NCI-H2081 (cell line): ENCODE measurements around the gene DCDC2.
A peak's percentile ranks its signal among the peaks of the same experiment; 100 is the strongest.
"Not testable (repeated sequence)": the region's sequence is repeated elsewhere in the genome, so short reads cannot be mapped to it uniquely, and the experiment has no call there.

Experiments
- DNase-seq, 2 experiments: peaks; one replicate each; lab custom pipeline; 2025; lab: John Stamatoyannopoulos, UW

DCDC2 gene

DNA sequence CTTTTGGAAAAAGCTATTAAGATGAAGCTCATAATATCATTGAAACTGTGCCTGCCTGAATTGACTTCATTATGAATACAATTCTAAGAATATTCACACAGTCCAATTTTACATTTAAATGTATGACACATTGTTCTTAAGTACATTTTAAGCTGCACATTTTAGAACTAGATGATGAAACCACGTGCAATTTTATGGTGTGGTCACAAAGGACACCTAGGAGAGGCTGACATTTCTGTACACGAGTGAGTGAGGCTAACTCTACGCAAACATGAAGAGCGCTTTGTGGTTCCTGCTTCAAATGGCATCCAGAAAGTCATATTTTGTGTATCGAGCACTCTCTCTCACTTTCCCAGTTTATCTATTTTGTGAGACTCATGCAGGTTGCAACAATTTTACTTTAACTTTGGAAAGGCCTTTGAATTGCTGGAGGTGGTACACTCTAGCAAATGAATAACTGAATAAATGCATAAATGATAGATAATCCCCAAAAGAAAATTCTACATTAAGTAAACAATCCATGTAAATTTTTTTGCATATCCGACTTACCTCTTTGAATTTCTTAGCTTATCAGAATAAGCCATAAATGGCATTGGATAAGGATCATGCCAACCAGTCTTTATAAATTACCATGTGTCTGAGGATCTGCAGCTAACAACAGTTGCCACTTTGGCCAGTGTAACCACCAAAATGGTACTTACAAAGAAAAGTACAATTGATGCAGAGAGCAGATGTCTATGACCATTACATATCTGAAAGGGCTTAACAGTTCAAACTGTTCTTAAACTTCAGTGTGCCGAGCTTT is 134.5 kb downstream of the DCDC2 start:
- no peak for DNase-seq

DNA sequence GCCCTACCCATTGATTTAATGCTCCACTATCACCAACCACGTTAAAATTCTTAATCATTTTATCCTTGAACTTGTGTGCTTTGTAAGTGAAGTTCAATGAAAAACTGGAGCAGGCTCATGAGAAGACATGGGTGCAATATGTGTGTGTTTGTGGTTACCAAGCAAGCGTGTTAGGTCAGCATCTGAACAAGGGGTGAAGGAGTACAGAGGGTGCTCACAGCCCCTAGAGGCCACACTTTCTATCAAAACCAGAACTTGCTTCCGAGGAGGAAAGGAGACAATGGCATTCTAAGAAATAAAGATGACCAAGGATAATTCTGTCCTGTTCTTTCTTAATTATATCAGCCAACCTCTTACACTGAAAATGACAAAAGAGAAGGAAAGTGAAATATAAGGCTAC is 138.2 kb downstream of the DCDC2 start:
- DNase-seq: no peak

DNA sequence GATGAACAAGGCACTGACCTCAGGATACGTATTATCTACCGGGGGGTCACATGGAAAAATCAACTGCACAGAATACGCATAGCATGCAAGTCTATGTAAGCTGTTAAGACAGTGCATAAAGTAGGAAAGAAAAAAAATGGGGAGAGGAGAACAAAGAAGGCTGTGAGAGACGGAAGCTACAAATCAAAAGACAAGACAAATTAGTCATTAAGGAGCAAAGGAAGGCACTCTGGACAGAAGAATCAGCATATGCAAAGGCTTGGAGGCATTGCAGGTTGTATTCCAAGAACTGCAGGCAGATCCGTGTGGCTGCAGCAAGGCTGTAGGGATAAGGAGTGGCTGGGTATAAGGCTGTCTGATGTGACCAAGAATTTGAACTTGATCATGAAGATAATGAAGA is 142.9 kb downstream of the DCDC2 start:
- DNase-seq: no peak

DNA sequence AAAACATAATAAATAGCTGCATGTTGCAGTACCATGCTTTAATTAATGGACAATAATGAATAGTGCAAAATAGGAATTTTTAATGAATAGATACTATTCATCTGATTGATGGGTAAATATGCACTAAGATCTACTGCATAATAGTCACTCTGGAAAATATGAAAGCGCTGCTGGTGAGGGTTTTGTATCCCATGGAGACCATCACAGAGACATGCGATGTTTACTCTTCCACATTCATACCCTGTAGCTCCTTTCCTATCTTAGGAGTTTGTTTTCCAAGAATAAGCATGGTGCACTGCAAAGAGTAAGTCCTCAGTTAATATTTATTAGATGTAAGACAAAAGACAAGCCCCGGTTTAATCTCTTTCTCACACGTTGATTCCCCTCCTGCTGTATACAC is 150.4 kb downstream of the DCDC2 start:
- no peak for DNase-seq

DNA sequence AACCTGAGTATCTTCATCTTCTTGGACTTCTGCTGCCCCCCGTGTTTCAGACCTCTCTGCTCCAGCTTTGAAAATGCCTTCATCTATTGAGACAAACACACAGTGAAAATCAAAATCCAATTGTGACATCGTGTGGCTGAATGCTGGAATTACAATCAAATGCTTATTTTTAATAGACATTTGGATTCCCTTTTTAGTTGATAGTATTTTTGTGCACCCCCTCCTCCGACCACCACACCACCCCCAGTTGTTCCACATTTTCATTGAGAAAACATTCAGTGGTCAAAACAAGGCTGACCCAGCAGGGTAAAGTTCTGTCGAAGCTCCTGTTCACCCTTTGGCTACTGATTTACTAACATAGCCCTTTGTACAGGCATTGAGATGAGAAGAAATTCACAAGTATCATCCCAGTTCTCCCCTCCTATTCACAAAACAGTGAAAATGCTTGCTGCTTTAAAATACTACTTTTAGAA is 152.8 kb downstream of the DCDC2 start:
- DNase-seq: peak; percentile 36 to 61

DNA sequence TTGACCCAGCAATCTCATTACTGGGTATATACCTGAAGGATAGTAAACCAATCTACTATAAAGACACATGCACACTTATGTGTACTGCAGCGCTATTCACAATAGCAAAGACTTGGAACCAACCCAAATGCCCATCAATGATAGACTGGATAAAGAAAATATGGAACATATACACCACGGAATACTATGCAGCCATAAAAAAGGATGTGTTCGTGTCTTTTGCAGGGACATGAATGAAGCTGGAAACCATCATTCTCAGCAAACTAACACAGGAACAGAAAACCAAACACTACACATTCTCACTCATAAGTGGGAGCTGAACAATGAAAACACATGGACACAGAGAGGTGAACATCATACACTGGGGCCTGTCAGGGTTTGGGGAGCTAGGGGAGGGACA is 153.7 kb downstream of the DCDC2 start:
- not testable (repeated sequence) for DNase-seq

DNA sequence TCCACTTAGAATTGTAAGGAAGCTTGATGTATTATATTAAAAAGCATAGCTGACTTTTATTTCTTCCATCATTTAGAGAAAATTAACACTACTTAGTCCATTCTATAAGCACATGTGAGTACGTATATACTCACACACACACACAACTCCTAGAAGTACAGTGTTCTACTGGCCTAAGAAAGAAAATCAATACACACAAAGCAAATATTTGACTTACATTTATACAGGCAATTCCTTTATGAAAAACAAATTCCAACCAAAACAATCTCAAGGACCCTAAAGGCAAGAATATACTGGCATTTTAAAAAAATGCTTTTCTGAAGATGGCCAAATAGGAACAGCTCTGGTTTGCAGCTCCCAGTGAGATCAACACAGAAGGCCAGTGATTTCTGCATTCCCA is 160.0 kb downstream of the DCDC2 start:
- DNase-seq: no peak

DNA sequence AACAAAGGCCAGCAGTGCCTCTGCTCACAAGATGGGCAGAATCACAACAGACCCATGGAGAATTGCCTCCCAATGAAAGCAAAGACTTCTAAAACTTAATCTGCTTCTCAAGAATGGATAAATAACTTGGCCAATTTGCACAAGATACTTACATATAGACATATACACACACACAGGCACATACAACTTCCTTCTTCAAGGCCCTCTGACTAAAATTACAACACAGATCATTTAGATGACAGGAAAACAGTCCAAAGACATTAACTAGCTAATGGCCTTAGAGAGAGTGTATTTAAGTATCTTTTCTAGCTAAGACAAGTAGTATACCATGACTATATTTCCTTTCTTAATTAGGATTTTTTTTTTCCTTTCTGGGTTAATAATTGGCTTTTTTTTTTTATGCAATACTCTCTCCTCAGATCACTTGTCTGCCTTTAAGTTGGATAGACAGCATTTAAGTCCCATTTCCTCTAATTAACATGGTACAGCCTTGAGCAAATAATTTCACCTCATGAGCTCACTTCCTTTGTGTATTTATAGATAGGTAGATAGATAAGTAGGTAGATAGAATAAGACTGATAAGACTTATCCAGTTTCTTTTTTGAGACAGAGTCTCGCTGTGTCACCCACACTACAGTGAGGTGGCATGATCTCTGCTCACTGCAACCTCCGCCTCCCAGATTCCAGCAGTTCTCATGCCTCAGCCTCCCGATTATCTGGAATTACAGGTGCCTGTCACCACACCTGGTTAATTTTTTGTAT is 161.8 kb downstream of the DCDC2 start:
- no peak for DNase-seq

DNA sequence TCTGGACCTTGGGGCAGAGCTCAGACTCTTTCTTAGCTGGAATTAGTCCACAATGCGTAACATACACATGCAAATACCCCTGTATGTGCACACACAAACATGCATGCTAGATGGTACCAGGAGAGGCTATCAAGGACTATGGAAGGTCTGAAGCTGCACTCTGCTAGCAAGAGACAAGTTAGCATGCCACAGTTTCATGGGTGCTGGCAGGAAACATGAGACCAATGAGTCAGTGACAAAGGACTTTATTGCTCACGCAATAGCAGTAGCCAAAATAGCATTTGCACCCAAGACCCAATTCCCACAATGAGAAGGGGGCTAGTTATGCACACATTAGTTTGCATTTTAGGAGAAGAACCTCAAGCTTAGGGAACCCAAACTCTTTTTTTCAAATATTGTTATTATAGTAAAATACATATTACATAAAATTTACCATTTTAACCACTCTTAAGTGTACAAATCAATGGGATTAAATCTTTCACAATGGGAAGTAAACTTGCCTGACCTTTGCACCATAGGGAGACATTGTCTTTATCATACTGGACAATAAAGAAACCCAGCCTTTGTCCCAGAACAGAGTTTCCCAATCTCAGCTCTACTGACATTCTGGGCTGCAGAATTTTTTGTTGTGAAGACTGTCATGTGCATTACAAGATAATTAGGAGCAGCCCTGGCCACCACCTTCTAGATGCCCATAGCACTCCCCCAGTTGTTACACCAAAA is 162.7 kb downstream of the DCDC2 start:
- no peak for DNase-seq

DNA sequence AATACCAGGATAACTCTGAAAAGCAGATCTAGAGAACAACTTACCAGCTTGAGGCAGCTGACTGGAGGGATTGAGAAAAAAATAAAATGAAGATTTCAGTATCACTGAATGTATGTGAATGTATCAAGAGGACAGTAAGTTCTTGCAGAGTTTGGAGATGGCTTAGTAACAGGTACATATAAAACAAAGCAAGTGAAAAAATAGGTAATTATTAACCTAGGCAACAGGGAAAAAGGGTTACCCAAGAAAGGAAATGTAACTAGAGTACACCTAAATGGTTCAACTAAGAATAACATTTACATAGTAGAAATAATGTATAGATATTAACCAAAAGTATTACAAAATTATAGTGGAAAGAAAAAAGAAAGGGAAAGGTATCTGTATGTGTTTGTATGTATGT is 164.5 kb downstream of the DCDC2 start:
- DNase-seq: no peak

DNA sequence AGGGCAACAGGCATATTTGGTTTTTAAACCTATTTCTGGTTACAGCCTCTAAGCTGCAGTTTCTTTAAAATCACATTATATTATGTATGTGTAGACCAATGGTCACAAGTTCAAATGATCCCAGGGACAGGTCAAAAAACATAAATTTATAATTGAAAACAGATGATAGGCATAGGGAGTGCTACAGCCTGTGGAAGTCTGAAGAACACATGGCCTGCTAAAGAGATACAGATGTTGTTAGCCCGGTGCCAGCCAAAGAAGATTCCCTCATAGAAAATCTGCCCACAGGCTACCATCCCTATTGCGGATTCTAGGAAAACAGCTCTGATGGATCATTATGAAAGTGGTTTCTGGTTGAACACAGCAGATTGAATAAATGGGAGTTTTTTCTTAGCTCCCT is 166.5 kb downstream of the DCDC2 start:
- DNase-seq: no peak

DNA sequence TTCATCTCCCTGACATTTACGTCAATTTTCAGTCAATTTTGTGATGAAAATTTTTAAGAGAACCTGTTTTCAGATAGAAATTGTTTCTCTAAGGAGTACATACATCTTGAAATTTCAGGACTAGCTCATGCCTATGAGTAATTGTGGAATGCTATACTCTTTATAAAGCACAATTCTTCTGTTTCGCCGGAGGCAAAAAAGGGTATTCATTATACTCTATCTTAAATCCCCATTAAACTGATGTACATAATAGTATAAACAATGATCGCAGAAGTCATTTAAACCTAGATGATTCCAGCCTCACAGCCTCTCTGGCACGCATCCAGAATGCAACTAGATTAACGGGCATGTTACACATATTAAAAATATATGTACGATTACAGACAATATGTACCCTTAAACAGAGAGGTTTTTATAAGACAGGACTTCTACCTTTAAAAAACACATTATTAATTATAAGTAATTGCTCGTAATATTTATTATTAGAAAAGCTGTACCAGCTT is 169.2 kb downstream of the DCDC2 start:
- peak; percentile 10 to 48 for DNase-seq

DNA sequence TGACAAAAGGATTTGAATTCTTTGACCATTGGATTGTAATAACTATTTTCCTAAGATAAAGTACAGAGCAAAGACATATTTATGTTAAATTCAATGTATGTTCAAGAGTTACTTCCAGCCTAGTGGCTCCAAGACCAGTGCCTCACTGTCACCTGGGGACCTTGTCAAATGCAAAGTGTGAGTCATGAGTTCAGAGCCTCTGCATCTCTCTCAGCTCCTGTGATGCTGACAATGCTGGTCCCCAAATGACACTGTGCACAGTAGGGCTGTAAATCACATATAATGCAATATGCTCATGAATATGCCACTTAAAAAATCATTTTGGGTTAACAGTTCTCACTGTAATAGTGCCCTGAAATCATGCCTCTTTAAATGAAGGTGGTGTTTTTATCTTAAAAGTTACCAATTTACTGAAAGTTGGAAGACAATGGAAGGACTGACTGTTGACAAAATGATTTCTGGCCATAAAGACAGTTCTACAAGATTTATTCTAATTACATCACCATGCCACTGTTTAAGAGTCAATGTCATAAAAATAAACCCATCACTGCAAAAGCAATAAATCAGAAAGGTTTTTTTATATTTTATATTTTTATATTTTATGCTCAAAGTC is 169.8 kb downstream of the DCDC2 start:
- DNase-seq: no peak

DNA sequence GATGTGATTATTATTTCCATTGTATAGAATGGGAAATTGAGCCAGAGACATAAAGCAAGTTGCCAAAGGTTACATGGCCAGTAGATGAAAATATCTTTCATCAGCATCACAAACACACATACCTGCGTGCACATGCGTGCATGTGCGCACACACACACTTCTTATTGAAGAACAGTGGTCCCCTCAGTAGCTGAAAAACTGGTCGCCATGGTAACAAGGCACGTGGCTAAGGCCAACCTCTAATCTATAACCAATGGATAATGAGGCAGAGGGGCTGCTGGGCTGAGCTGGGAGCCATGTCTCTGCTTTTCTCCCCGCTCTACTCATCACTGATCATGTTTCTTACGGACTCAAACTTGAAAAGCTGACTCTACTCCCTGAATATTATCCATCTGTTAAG is 171.5 kb downstream of the DCDC2 start:
- DNase-seq: no peak

DNA sequence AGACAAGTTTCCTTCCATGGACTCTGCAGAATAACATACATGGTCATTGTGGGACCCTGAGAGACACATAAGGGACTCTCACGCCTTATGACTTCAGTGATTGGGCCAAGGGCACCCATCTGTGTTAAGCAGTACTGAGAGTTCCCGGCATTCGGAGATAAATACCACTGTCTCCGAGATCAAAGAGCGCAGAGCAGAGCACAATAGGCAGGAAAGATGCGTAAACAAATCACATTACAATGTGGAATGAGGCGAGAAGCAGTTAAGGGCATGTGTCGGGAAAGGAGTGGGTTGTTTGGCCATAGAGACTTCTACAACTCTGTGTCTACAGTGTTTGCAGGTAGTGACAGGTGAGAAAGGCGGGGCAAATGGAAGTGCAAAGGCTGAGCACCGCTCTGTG is 174.3 kb downstream of the DCDC2 start:
- DNase-seq: no peak

DNA sequence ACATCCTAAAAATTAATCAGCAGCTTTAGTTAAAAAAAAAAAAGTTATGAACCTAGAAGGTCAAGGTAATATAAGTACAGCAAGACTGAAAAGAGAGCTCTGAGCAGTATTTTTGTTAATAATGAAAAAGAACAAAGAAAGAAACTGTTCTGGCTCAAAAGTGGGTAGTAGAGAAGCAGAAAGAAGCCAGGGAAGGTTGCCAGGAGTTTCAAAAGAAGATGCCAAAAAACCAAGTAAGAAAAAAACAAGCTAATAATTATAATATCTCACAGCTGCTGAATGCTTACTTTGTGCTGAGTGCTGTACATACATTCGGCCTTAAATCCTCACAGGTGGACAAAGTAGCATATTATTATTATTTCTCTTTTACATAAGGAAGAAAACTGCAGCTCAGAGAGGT is 200.0 kb downstream of the DCDC2 start:
- no peak for DNase-seq

DNA sequence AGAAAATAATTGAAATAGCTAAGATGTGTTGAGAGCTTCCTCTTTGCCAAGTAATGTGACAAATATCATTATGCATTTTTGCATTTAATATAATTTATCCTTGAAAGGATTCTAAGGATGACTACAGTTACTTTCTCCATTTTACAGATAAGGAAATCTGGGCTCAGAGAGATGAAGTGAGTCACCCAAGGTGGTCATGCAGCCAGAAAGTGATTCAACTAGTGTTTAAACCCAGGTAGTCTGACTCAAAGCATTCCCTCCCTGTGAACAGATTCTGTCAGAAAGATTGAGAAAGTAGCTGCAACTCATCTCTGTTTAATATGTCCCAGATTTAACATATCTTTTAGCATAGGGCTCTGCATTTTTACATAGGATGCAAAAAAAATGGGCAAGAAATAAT is 203.7 kb downstream of the DCDC2 start:
- DNase-seq: no peak

DNA sequence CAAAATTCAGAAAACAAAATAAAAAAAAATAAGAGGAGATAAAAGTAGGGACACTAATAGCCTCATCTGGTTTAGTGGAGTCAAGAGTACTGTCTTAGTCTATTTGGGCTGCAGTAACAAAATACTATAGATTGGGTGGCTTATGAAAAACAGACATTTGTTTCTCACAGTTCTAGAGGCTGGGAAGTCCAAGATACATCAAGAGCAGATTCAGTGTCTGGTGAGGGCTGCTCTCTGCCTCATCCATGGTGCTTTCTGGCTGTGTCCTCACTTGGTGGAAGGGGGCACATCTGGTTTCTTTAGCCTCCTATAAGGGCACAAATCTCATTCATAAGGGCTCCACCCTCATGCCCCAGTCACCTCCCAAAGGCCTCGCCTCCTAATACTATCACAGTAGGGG is 205.8 kb downstream of the DCDC2 start:
- DNase-seq: no peak

DNA sequence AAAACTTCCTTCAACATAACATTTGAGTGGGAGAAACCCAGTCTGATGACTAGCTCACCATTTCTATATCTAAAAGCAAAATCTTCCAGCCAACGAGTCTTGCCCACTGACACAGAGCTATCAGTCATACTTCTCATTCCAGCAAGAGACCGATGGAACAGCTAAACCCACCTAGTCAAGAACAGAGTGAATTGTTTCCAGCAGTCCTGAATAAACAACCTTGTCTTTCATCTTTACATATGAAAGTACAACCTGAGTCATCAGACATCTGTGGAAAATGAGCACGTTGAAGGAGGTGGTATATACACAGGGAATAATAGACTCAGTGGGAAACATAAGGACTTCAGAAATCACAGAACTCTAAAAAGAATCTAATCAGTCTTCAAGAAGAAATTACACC is 208.0 kb downstream of the DCDC2 start:
- no peak for DNase-seq

DNA sequence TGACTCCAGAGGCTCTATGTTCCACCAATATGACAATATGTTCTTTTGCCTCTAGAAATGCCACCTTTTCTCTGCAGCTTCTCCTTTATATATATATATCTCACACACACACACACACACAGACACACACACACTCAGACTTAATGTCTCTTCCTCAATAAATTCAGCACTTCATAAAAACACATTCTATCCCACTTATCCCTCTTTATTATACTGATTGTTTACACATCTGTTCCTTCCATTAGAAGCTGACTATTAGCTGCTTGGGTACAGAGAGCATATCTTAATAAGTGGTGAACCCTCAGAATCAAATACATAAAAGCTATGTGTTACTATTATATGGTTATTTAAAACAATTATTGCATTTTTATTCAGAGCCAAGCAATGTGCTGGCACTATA is 208.6 kb downstream of the DCDC2 start:
- no peak for DNase-seq

DNA sequence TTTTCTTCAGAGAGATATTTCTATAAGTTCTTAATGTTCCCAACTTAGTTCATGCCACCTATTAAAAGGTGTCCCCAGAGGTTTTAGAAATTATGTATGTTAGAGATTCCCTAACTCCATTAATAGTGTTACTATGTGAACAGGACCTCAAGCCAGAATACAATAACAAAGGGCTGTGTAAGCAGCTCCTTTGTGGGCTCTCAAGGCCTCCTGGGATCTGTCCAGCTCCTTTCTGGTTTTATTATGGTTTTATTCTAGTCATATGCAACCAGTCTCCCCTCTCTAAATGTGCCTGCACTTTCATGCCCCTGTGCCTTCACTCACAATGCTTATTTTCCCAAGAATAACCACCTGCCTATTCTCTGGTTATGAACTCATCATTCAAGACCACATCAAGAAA is 209.2 kb downstream of the DCDC2 start:
- DNase-seq: no peak

DNA sequence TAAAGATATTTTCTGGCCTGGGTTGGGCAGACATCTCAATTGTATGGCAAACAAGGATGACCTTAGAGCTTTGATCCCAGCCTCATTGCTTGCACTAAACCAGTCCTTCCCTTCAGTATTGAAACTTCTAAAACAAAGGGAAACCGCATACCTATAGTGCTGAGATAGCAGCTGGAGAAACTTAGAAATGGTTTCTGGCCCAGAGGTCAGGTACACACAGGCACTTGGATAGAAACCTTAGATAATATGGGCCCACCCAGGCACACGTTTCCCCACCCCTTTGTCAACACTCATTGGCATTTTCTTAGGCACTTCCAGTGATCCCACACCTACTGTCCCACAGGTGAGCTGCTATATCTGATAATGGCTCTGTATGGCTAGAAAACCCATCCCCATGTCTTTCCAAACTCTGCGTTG is 209.7 kb downstream of the DCDC2 start:
- no peak for DNase-seq
